Measurements from ENCODE around the gene DLK1.

Gene DLK1

GRCh38 chr14:100736269-100737180 lies 9.8 kb downstream of the DLK1 start:
- no peak for DNase-seq

- no peak for DNase-seq
These were observed 10.8 kb downstream of the DLK1 start for GRCh38 chr14:100737526-100737925.

GRCh38 chr14:100738269-100738691 lies 11.6 kb downstream of the DLK1 start:
- no peak for DNase-seq

GRCh38 chr14:100738704-100739131 lies 12.0 kb downstream of the DLK1 start:
- no peak for DNase-seq

GRCh38 chr14:100739306-100739705 lies 12.6 kb downstream of the DLK1 start:
- DNase-seq: no peak

GRCh38 chr14:100740196-100740825 lies 13.6 kb downstream of the DLK1 start:
- no peak for DNase-seq

- DNase-seq: no peak
These were observed 14.2 kb downstream of the DLK1 start for GRCh38 chr14:100740929-100741328.

GRCh38 chr14:100741966-100742365 lies 15.3 kb downstream of the DLK1 start:
- no peak for DNase-seq

GRCh38 chr14:100746326-100746725 lies 19.6 kb downstream of the DLK1 start:
- no peak for DNase-seq

GRCh38 chr14:100747021-100747586 lies 20.4 kb downstream of the DLK1 start:
- no peak for DNase-seq

- DNase-seq: no peak
These were observed 21.0 kb downstream of the DLK1 start for GRCh38 chr14:100747736-100748135.

GRCh38 chr14:100748403-100748802 lies 21.7 kb downstream of the DLK1 start:
- DNase-seq: no peak

- DNase-seq: no peak
These were observed 22.3 kb downstream of the DLK1 start for GRCh38 chr14:100748944-100749343.

GRCh38 chr14:100749967-100750597 lies 23.4 kb downstream of the DLK1 start:
- no peak for DNase-seq

GRCh38 chr14:100750762-100751699 lies 24.3 kb downstream of the DLK1 start:
- no peak for DNase-seq

GRCh38 chr14:100754020-100754419 lies 27.3 kb downstream of the DLK1 start:
- no peak for DNase-seq

- no peak for DNase-seq
These were observed 29.0 kb downstream of the DLK1 start for GRCh38 chr14:100755649-100756048.

- DNase-seq: no peak
These were observed 34.8 kb downstream of the DLK1 start for GRCh38 chr14:100761481-100761880.

- no peak for DNase-seq
These were observed 35.4 kb downstream of the DLK1 start for GRCh38 chr14:100762089-100762515.

GRCh38 chr14:100762901-100763300 lies 36.2 kb downstream of the DLK1 start:
- no peak for DNase-seq

GRCh38 chr14:100764471-100765115 lies 37.9 kb downstream of the DLK1 start:
- no peak for DNase-seq

GRCh38 chr14:100765296-100765695 lies 38.6 kb downstream of the DLK1 start:
- DNase-seq: no peak

All from activated CD8-positive, alpha-beta memory T cell treated with anti-CD3 and anti-CD28 coated beads, Interleukin-2, amount 50 U/mL, for 4 hours (primary cell).